T-helper 1 cell treated with Interleukin-12 subunit alpha and Interleukin-12 subunit beta and Interleukin-4 antibody, amounts not matched to agents 30 μg/mL and 1 μg/mL, for 36 hours (primary cell): Measurements from ENCODE around the gene TBXAS1.

Experiments
- H3K27ac Mint-ChIP-seq: one replicate; pipeline ENCODE4 v1.8.0; 2021; ENCODE audit warnings: mild to moderate bottlenecking, mixed read lengths
- H3K27me3 Mint-ChIP-seq: one replicate; pipeline ENCODE4 v1.8.0; 2021; ENCODE audit warnings: low read depth, mixed read lengths
- H3K36me3 Mint-ChIP-seq: one replicate; pipeline ENCODE4 v1.8.0; 2021; ENCODE audit warnings: low read depth, mixed read lengths
- H3K4me1 Mint-ChIP-seq: one replicate; pipeline ENCODE4 v1.8.0; 2021; ENCODE audit warnings: low read depth, mixed read lengths
- H3K4me3 Mint-ChIP-seq: one replicate; pipeline ENCODE4 v1.8.0; 2021; ENCODE audit warnings: mild to moderate bottlenecking, moderate library complexity, mixed read lengths
- H3K9me3 Mint-ChIP-seq: one replicate; pipeline ENCODE4 v1.8.0; 2021; ENCODE audit warnings: mixed read lengths

The TBXAS1 gene

GRCh38 chr7:140047197-140047596 lies 218.1 kb downstream of the TBXAS1 start:
- no peaks in the 10 kb centered on the region for H3K27me3 Mint-ChIP-seq
- no peak overlapping the region for H3K27ac Mint-ChIP-seq
- H3K9me3 Mint-ChIP-seq = no peaks in the 10 kb centered on the region
- peaks cover 12% of the 10 kb centered on the region for H3K4me1 Mint-ChIP-seq
- H3K36me3 Mint-ChIP-seq = peaks cover 50% of the 10 kb centered on the region
- no peak overlapping the region for H3K4me3 Mint-ChIP-seq

GRCh38 chr7:140048138-140048537 lies 219.1 kb downstream of the TBXAS1 start:
- H3K36me3 Mint-ChIP-seq = peaks cover 55% of the 10 kb centered on the region
- no peak overlapping the region for H3K4me3 Mint-ChIP-seq

GRCh38 chr7:140048989-140049338 lies 219.9 kb downstream of the TBXAS1 start:
- Mint-ChIP-seq H3K36me3 (peaks cover 57% of the 10 kb centered on the region), H3K27ac (no peak overlapping the region)

More at GRCh38 chr7:140048138-140048537, 219.1 kb downstream of the TBXAS1 start:
- H3K27me3 Mint-ChIP-seq = no peaks in the 10 kb centered on the region
- H3K27ac Mint-ChIP-seq = no peak overlapping the region
- peaks cover 14% of the 10 kb centered on the region for H3K4me1 Mint-ChIP-seq
- no peaks in the 10 kb centered on the region for H3K9me3 Mint-ChIP-seq

GRCh38 chr7:140049339-140050024 lies 220.4 kb downstream of the TBXAS1 start:
- Mint-ChIP-seq H3K36me3 (peaks cover 57% of the 10 kb centered on the region), H3K9me3 (no peaks in the 10 kb centered on the region), H3K4me3 (no peak overlapping the region), H3K27ac (no peak overlapping the region), H3K27me3 (no peaks in the 10 kb centered on the region), H3K4me1 (peaks cover 23% of the 10 kb centered on the region)

More at GRCh38 chr7:140048989-140049338, 219.9 kb downstream of the TBXAS1 start:
- Mint-ChIP-seq H3K27me3 (no peaks in the 10 kb centered on the region), H3K4me3 (no peak overlapping the region), H3K9me3 (no peaks in the 10 kb centered on the region), H3K4me1 (peaks cover 19% of the 10 kb centered on the region)

- Mint-ChIP-seq H3K27me3 (no peaks in the 10 kb centered on the region), H3K27ac (no peak overlapping the region), H3K4me1 (peaks cover 27% of the 10 kb centered on the region), H3K9me3 (no peaks in the 10 kb centered on the region), H3K36me3 (peaks cover 58% of the 10 kb centered on the region), H3K4me3 (no peak overlapping the region)
These were observed 221.0 kb downstream of the TBXAS1 start for GRCh38 chr7:140050100-140050499.

- Mint-ChIP-seq H3K36me3 (peaks cover 57% of the 10 kb centered on the region), H3K27me3 (no peaks in the 10 kb centered on the region), H3K4me1 (peaks cover 35% of the 10 kb centered on the region)
These were observed 222.8 kb downstream of the TBXAS1 start for GRCh38 chr7:140051820-140052219.

GRCh38 chr7:140053812-140054539 lies 224.9 kb downstream of the TBXAS1 start:
- H3K4me1 Mint-ChIP-seq = peaks cover 48% of the 10 kb centered on the region
- H3K36me3 Mint-ChIP-seq = peaks cover 60% of the 10 kb centered on the region
- H3K27me3 Mint-ChIP-seq = no peaks in the 10 kb centered on the region
- peak overlapping the region; percentile 26 for H3K27ac Mint-ChIP-seq
- no peak overlapping the region for H3K4me3 Mint-ChIP-seq
- no peaks in the 10 kb centered on the region for H3K9me3 Mint-ChIP-seq

More at GRCh38 chr7:140051820-140052219, 222.8 kb downstream of the TBXAS1 start:
- Mint-ChIP-seq H3K4me3 (no peak overlapping the region), H3K9me3 (no peaks in the 10 kb centered on the region), H3K27ac (no peak overlapping the region)

- no peaks in the 10 kb centered on the region for H3K27me3 Mint-ChIP-seq
- peaks cover 61% of the 10 kb centered on the region for H3K36me3 Mint-ChIP-seq
- no peaks in the 10 kb centered on the region for H3K9me3 Mint-ChIP-seq
- no peak overlapping the region for H3K4me3 Mint-ChIP-seq
- H3K4me1 Mint-ChIP-seq = peaks cover 55% of the 10 kb centered on the region
- H3K27ac Mint-ChIP-seq = no peak overlapping the region
These were observed 225.7 kb downstream of the TBXAS1 start for GRCh38 chr7:140054751-140055150.

GRCh38 chr7:140055833-140056232 lies 226.8 kb downstream of the TBXAS1 start:
- peaks cover 61% of the 10 kb centered on the region for H3K36me3 Mint-ChIP-seq

GRCh38 chr7:140056431-140057142 lies 227.5 kb downstream of the TBXAS1 start:
- no peaks in the 10 kb centered on the region for H3K27me3 Mint-ChIP-seq
- H3K4me1 Mint-ChIP-seq = peaks cover 66% of the 10 kb centered on the region
- H3K27ac Mint-ChIP-seq = no peak overlapping the region
- peaks cover 66% of the 10 kb centered on the region for H3K36me3 Mint-ChIP-seq
- no peaks in the 10 kb centered on the region for H3K9me3 Mint-ChIP-seq
- H3K4me3 Mint-ChIP-seq = no peak overlapping the region

More at GRCh38 chr7:140055833-140056232, 226.8 kb downstream of the TBXAS1 start:
- no peak overlapping the region for H3K27ac Mint-ChIP-seq
- no peaks in the 10 kb centered on the region for H3K27me3 Mint-ChIP-seq
- H3K9me3 Mint-ChIP-seq = no peaks in the 10 kb centered on the region
- H3K4me1 Mint-ChIP-seq = peaks cover 59% of the 10 kb centered on the region
- H3K4me3 Mint-ChIP-seq = no peak overlapping the region

GRCh38 chr7:140057143-140057535 lies 228.1 kb downstream of the TBXAS1 start:
- Mint-ChIP-seq H3K9me3 (no peaks in the 10 kb centered on the region), H3K27me3 (no peaks in the 10 kb centered on the region), H3K27ac (no peak overlapping the region), H3K36me3 (peaks cover 61% of the 10 kb centered on the region), H3K4me3 (no peak overlapping the region), H3K4me1 (peaks cover 67% of the 10 kb centered on the region)

- peak overlapping the region; percentile 74 for H3K27ac Mint-ChIP-seq
- peaks cover 53% of the 10 kb centered on the region for H3K36me3 Mint-ChIP-seq
- H3K4me3 Mint-ChIP-seq = peak overlapping the region; percentile 56
- no peaks in the 10 kb centered on the region for H3K9me3 Mint-ChIP-seq
- H3K4me1 Mint-ChIP-seq = peaks cover 65% of the 10 kb centered on the region
- H3K27me3 Mint-ChIP-seq = no peaks in the 10 kb centered on the region
These were observed 229.5 kb downstream of the TBXAS1 start for GRCh38 chr7:140058517-140058916.

GRCh38 chr7:140059273-140060242 lies 230.5 kb downstream of the TBXAS1 start:
- no peaks in the 10 kb centered on the region for H3K27me3 Mint-ChIP-seq
- peaks cover 61% of the 10 kb centered on the region for H3K4me1 Mint-ChIP-seq
- H3K9me3 Mint-ChIP-seq = no peaks in the 10 kb centered on the region
- H3K36me3 Mint-ChIP-seq = peaks cover 43% of the 10 kb centered on the region
- peak overlapping the region; percentile 94 for H3K4me3 Mint-ChIP-seq
- peak overlapping the region; percentile 58 for H3K27ac Mint-ChIP-seq

GRCh38 chr7:140060243-140060630 lies 231.2 kb downstream of the TBXAS1 start:
- peak overlapping the region; percentile 95 for H3K27ac Mint-ChIP-seq
- peaks cover 56% of the 10 kb centered on the region for H3K4me1 Mint-ChIP-seq
- no peaks in the 10 kb centered on the region for H3K9me3 Mint-ChIP-seq
- peaks cover 41% of the 10 kb centered on the region for H3K36me3 Mint-ChIP-seq
- H3K4me3 Mint-ChIP-seq = peak overlapping the region; percentile 94
- H3K27me3 Mint-ChIP-seq = no peaks in the 10 kb centered on the region
